IPS-20b (cell line): Measurements from ENCODE around the gene DESI1.
"Not testable (repeated sequence)": the region's sequence is repeated elsewhere in the genome, so short reads cannot be mapped to it uniquely, and the experiment has no call there.

ENCODE experiments used
- H3K27ac ChIP-seq: one replicate; pipeline ENCODE4 v1.5.1; 2013; ENCODE audit warnings: low read length
- H3K27me3 ChIP-seq: 2 replicates; pipeline ENCODE4 v1.6.1; 2013; ENCODE audit warnings: mild to moderate bottlenecking, low read length, inconsistent platforms; ENCODE audit not compliant: insufficient read depth
- H3K36me3 ChIP-seq: 2 replicates; pipeline ENCODE4 v1.6.1; 2013; ENCODE audit warnings: low read depth, mild to moderate bottlenecking, inconsistent platforms, low read length, moderate library complexity; ENCODE audit not compliant: insufficient read depth
- H3K4me1 ChIP-seq: 2 replicates; pipeline ENCODE4 v1.6.1; 2013; ENCODE audit warnings: mild to moderate bottlenecking, control low read depth, inconsistent platforms, low read length, moderate library complexity; ENCODE audit not compliant: insufficient read depth
- H3K4me3 ChIP-seq: 2 replicates; pipeline ENCODE4 v1.5.1; 2013; ENCODE audit warnings: mild to moderate bottlenecking, low read length, inconsistent platforms
- H3K9ac ChIP-seq: 2 replicates; pipeline ENCODE4 v1.6.1; 2013; ENCODE audit warnings: low read depth, mild to moderate bottlenecking, inconsistent platforms, low read length, moderate library complexity
- H3K9me3 ChIP-seq: 2 replicates; pipeline ENCODE4 v1.6.1; 2013; ENCODE audit warnings: mild to moderate bottlenecking, low read depth, low read length, inconsistent platforms; ENCODE audit not compliant: insufficient read depth

The DESI1 gene

GRCh38 chr22:41579997-41580355 is 40.9 kb downstream of the DESI1 start:
- Histone ChIP-seq H3K9me3 (no peaks in the 10 kb centered on the region), H3K36me3 (no peaks in the 10 kb centered on the region), H3K27me3 (no peaks in the 10 kb centered on the region), H3K9ac (no peak overlapping the region), H3K27ac (no peak overlapping the region), H3K4me1 (no peaks in the 10 kb centered on the region), H3K4me3 (no peak overlapping the region)

GRCh38 chr22:41579297-41579996 is 41.4 kb downstream of the DESI1 start:
- H3K4me3 ChIP-seq = no peak overlapping the region
- no peaks in the 10 kb centered on the region for H3K9me3 ChIP-seq
- H3K36me3 ChIP-seq = no peaks in the 10 kb centered on the region
- no peaks in the 10 kb centered on the region for H3K4me1 ChIP-seq
- H3K27ac ChIP-seq = no peak overlapping the region
- H3K27me3 ChIP-seq = no peaks in the 10 kb centered on the region
- H3K9ac ChIP-seq = no peak overlapping the region

GRCh38 chr22:41578818-41579217 is 42.0 kb downstream of the DESI1 start:
- Histone ChIP-seq H3K4me3 (no peak overlapping the region), H3K27me3 (no peaks in the 10 kb centered on the region), H3K36me3 (no peaks in the 10 kb centered on the region), H3K4me1 (no peaks in the 10 kb centered on the region), H3K27ac (no peak overlapping the region), H3K9ac (no peak overlapping the region), H3K9me3 (no peaks in the 10 kb centered on the region)

DNA sequence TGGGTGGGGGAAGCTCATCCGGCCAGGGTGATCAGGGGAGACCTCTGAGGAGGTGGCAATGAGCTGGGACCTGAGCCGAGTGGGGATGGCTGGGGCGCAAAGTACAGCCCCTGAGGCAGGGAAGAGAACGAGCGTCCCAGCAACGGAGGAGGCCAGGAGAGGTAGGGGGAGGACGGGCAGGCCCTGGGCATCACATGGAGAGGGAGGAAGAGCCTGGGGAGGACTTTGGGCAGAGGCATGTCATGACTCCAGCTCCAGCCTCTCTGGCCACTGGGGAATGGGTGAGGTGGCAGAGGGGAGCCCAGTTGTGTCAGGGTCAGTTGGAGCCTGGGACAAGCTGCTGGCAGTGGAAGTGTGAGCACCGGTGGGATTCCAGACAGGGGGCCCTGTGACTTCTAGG is 42.7 kb downstream of the DESI1 start:
- no peaks in the 10 kb centered on the region for H3K27me3 ChIP-seq
- H3K27ac ChIP-seq = no peak overlapping the region
- no peak overlapping the region for H3K4me3 ChIP-seq
- H3K4me1 ChIP-seq = no peaks in the 10 kb centered on the region
- H3K9me3 ChIP-seq = no peaks in the 10 kb centered on the region
- H3K36me3 ChIP-seq = no peaks in the 10 kb centered on the region
- H3K9ac ChIP-seq = no peak overlapping the region

GRCh38 chr22:41576877-41577276 is 44.0 kb downstream of the DESI1 start:
- Histone ChIP-seq H3K36me3 (no peaks in the 10 kb centered on the region), H3K4me1 (no peaks in the 10 kb centered on the region), H3K9me3 (no peaks in the 10 kb centered on the region), H3K27me3 (no peaks in the 10 kb centered on the region), H3K27ac (no peak overlapping the region), H3K4me3 (no peak overlapping the region), H3K9ac (no peak overlapping the region)

GRCh38 chr22:41575533-41575932 is 45.3 kb downstream of the DESI1 start:
- H3K36me3 ChIP-seq = no peaks in the 10 kb centered on the region
- H3K4me3 ChIP-seq = no peak overlapping the region
- no peak overlapping the region for H3K27ac ChIP-seq
- no peaks in the 10 kb centered on the region for H3K4me1 ChIP-seq
- no peaks in the 10 kb centered on the region for H3K27me3 ChIP-seq
- H3K9ac ChIP-seq = no peak overlapping the region
- no peaks in the 10 kb centered on the region for H3K9me3 ChIP-seq

GRCh38 chr22:41574847-41575381 is 45.9 kb downstream of the DESI1 start:
- Histone ChIP-seq H3K27ac (no peak overlapping the region), H3K27me3 (no peaks in the 10 kb centered on the region), H3K4me3 (no peak overlapping the region), H3K4me1 (no peaks in the 10 kb centered on the region), H3K36me3 (no peaks in the 10 kb centered on the region), H3K9ac (no peak overlapping the region), H3K9me3 (no peaks in the 10 kb centered on the region)

DNA sequence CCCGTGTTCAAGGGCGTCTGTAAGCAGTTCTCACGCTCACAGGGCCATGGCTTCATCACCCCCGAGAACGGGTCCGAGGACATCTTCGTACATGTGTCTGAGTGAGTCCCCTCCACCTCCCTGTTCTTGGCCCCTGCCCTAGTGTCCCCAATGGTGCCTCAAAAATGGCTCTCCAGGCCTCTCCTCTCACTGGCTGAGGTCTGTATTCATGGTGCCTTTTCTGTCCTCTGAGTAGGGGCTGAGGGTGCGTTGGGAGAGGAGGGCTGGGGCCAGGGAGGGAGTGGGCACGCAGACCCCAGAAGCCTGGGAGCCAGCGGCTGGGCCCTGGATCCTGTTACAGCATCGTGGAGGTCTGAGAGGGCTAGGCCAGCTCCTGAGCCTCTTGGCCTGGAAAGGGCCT is 47.2 kb downstream of the DESI1 start:
- no peak overlapping the region for H3K27ac ChIP-seq
- H3K4me3 ChIP-seq = no peak overlapping the region
- H3K27me3 ChIP-seq = no peaks in the 10 kb centered on the region
- no peaks in the 10 kb centered on the region for H3K4me1 ChIP-seq
- H3K9me3 ChIP-seq = no peaks in the 10 kb centered on the region
- no peaks in the 10 kb centered on the region for H3K36me3 ChIP-seq
- H3K9ac ChIP-seq = no peak overlapping the region

DNA sequence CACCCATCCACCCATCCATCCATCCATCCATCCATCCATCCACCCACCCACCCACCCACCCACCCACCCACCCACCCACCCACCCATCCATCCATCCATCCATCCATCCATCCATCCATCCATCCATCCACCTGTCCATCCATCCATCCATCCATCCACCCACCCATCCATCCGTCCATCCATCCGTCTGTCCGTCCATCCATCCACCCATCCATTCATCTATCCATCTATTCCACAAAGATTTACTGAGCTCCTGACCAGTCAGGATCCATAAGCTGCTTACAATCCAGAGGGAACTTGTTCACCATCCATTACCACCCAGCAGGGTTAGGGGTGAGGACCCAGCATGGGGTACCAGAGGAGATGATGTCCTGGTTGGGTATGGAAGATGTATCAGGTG is 48.5 kb downstream of the DESI1 start:
- not testable (repeated sequence) for H3K27me3 ChIP-seq, H3K9ac ChIP-seq, H3K27ac ChIP-seq, H3K9me3 ChIP-seq, H3K4me3 ChIP-seq, H3K4me1 ChIP-seq, H3K36me3 ChIP-seq

DNA sequence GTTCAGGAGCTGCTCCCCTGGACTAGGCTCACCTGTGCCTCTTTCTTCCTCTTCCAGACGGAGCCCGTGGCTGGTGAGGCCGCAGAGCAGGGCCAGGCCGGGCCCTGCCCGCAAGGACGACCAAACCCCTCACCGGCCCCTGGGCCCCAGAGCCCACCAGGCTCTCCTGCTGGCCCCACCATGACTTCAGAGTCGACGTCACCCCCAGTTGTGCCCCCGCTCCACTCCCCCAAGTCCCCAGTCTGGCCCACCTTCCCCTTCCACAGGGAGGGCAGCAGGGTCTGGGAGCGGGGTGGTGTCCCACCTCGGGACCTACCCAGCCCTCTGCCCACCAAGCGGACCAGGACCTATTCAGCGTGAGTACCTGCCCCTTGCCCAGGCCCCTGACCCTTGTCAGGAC is 49.1 kb downstream of the DESI1 start:
- Histone ChIP-seq H3K36me3 (no peaks in the 10 kb centered on the region), H3K27ac (no peak overlapping the region), H3K9ac (no peak overlapping the region), H3K4me3 (no peak overlapping the region), H3K9me3 (no peaks in the 10 kb centered on the region), H3K4me1 (no peaks in the 10 kb centered on the region), H3K27me3 (no peaks in the 10 kb centered on the region)

DNA sequence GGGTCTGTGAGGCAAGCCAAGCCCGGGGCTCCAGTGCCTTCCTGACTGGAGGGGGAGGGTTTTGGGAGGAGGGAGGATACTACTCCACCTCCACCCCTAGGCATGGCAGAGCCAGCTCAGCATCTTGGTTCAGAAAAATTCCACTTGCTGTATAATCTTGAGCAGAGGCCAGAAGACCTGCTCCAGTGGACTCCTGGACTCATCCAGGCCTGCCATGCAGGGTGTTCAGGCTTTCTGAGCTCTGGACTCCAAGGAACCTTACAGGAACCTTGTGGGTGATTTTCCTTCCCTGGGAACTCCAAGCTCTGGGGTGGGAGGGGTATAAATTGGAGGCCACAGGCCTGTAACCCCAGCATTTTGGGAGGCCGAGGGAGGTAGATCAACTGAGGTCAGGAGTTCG is 50.6 kb downstream of the DESI1 start:
- no peaks in the 10 kb centered on the region for H3K27me3 ChIP-seq
- no peak overlapping the region for H3K4me3 ChIP-seq
- H3K36me3 ChIP-seq = no peaks in the 10 kb centered on the region
- H3K9me3 ChIP-seq = no peaks in the 10 kb centered on the region
- H3K27ac ChIP-seq = no peak overlapping the region
- H3K9ac ChIP-seq = no peak overlapping the region
- no peaks in the 10 kb centered on the region for H3K4me1 ChIP-seq

GRCh38 chr22:41568811-41569210 is 52.0 kb downstream of the DESI1 start:
- no peak overlapping the region for H3K9ac ChIP-seq

More at GRCh38 chr22:41568811-41569210, 52.0 kb downstream of the DESI1 start:
- Histone ChIP-seq H3K4me3 (no peak overlapping the region), H3K9me3 (no peaks in the 10 kb centered on the region), H3K36me3 (no peaks in the 10 kb centered on the region), H3K27ac (no peak overlapping the region), H3K27me3 (no peaks in the 10 kb centered on the region), H3K4me1 (no peaks in the 10 kb centered on the region)
